Neural cell (in vitro differentiated cells): ENCODE results near the gene COMMD9. TPM values are rescaled to one million over a fixed set of nuclear protein-coding genes. Genes with fewer than 3 reads are reported as not detected.

ENCODE experiments used
- H2AFZ ChIP-seq: fragments of 200-600, 300-800 bp; sonication (generic), shearing (Covaris generic); 2 replicates; pipeline ENCODE4 v1.6.0; 2014; ENCODE audit warnings: low read depth, mild to moderate bottlenecking, antibody characterized with exemption, low read length, moderate library complexity
- H3F3A ChIP-seq: fragments of 200-600 bp; shearing (Covaris generic); 2 replicates; pipeline ENCODE4 v1.6.1; 2016; ENCODE audit warnings: mild to moderate bottlenecking, moderate library complexity, mixed read lengths, antibody characterized with exemption, low read length; ENCODE audit not compliant: insufficient read depth, poor library complexity, severe bottlenecking
- H3K27ac ChIP-seq: fragments of 200-600, 300-800 bp; sonication (generic), shearing (Covaris generic); 2 replicates; pipeline ENCODE4 v1.5.1; 2014; ENCODE audit warnings: mild to moderate bottlenecking, low read length, moderate library complexity
- H3K27me3 ChIP-seq: fragments of 300-800, 200-600 bp; sonication (generic), shearing (Covaris generic); 2 replicates; pipeline ENCODE4 v1.6.0; 2014; ENCODE audit warnings: mild to moderate bottlenecking, low read depth, low read length, moderate library complexity; ENCODE audit not compliant: insufficient read depth
- H3K36me3 ChIP-seq: fragments of 300-800, 200-600 bp; sonication (generic), shearing (Covaris generic); 2 replicates; pipeline ENCODE4 v1.5.1; 2014; ENCODE audit warnings: mild to moderate bottlenecking, antibody characterized with exemption, low read length, moderate library complexity; ENCODE audit not compliant: insufficient read depth
- H3K4me2 ChIP-seq: fragments of 300-800, 200-600 bp; sonication (generic), shearing (Covaris generic); 2 replicates; pipeline ENCODE4 v1.6.0; 2014; ENCODE audit warnings: mild to moderate bottlenecking, low read length
- H3K4me3 ChIP-seq: fragments of 300-800, 200-600 bp; sonication (generic), shearing (Covaris generic); 2 replicates; pipeline ENCODE4 v1.5.1; 2014; ENCODE audit warnings: mild to moderate bottlenecking, low read length, moderate library complexity
- H3K79me2 ChIP-seq: fragments of 200-600 bp; shearing (Covaris generic); replicated peaks from 2 replicates; pipeline ENCODE4 v1.6.0; 2014; ENCODE audit warnings: mild to moderate bottlenecking, low read length, moderate library complexity; ENCODE audit not compliant: insufficient read depth
- H3K9ac ChIP-seq: fragments of 300-800, 200-600 bp; sonication (generic), shearing (Covaris generic); 2 replicates; pipeline ENCODE4 v1.6.1; 2016; ENCODE audit warnings: mild to moderate bottlenecking, low read length, mixed read lengths
- H3K9me2 ChIP-seq: fragments of 200-600 bp; shearing (Covaris generic); 2 replicates; pipeline ENCODE4 v1.6.1; 2016; ENCODE audit warnings: mild to moderate bottlenecking, low read length, mixed read lengths; ENCODE audit not compliant: insufficient read depth
- H3K9me3 ChIP-seq: fragments of 200-600, 300-800 bp; sonication (generic), shearing (Covaris generic); 2 replicates; pipeline ENCODE4 v1.6.1; 2016; ENCODE audit warnings: mild to moderate bottlenecking, mixed run types, low read length, moderate library complexity, mixed read lengths
- H4K20me1 ChIP-seq: fragments of 200-600 bp; shearing (Covaris generic); 2 replicates; pipeline ENCODE4 v1.6.1; 2016; ENCODE audit warnings: mild to moderate bottlenecking, mixed run types; ENCODE audit not compliant: insufficient read depth
- EP300 ChIP-seq: fragments of 450-650 bp; conservative IDR thresholded peaks from 2 replicates; pipeline ENCODE4 v1.6.1; 2014; ENCODE audit warnings: antibody characterized with exemption, mild to moderate bottlenecking, moderate library complexity; ENCODE audit not compliant: poor library complexity, severe bottlenecking
- EZH2 ChIP-seq: fragments of 200-600, 300-800 bp; shearing (Covaris generic), sonication (generic); IDR thresholded peaks from 2 replicates; pipeline ENCODE4 v1.6.1; 2014; ENCODE audit warnings: antibody characterized with exemption, low read length, borderline replicate concordance, mild to moderate bottlenecking; ENCODE audit not compliant: insufficient read depth, poor library complexity, severe bottlenecking
- MXI1 ChIP-seq: fragments of 450-650 bp; conservative IDR thresholded peaks from 2 replicates; pipeline ENCODE4 v1.6.1; 2014; ENCODE audit warnings: antibody characterized with exemption, mild to moderate bottlenecking; ENCODE audit not compliant: poor library complexity, severe bottlenecking
- POLR2AphosphoS5 ChIP-seq: IDR thresholded peaks from 2 replicates; pipeline ENCODE4 v1.6.1; 2012
- RAD21 ChIP-seq: fragments of 450-650 bp; conservative IDR thresholded peaks from 2 replicates; pipeline ENCODE4 v1.6.1; 2014; ENCODE audit warnings: antibody characterized with exemption, mild to moderate bottlenecking, moderate library complexity
- SMC3 ChIP-seq: fragments of 450-650 bp; conservative IDR thresholded peaks from 2 replicates; pipeline ENCODE4 v1.6.1; 2014; ENCODE audit warnings: antibody characterized with exemption, mild to moderate bottlenecking, moderate library complexity; ENCODE audit not compliant: poor library complexity
- TAF1 ChIP-seq: IDR thresholded peaks from 2 replicates; pipeline ENCODE4 v1.6.1; 2012; ENCODE audit warnings: low read depth
- polyA plus RNA-seq: library from polyadenylated mRNA; depleted of rRNA; stranded (reverse); fragments of >200 nt; gene quantifications from 2 replicates; pipeline ENCODE4 v1.2.3, GENCODE V29; 2014
- TF ChIP-seq, protein P1 (sequence below): fragments of 450-650 bp; IDR thresholded peaks from 2 replicates; pipeline ENCODE4 v1.5.1; 2014; ENCODE audit warnings: antibody characterized with exemption, mild to moderate bottlenecking, moderate library complexity; ENCODE audit not compliant: poor library complexity, severe bottlenecking
- TF ChIP-seq, protein P2 (sequence below): IDR thresholded peaks from 2 replicates; pipeline ENCODE4 v1.6.1; 2012; ENCODE audit warnings: borderline replicate concordance

COMMD9 gene
- polyA plus RNA-seq, 1 donor from 2014 or later: 119 TPM

GRCh38 chr11:36292311-36292722 lies 3.1 kb upstream of the COMMD9 start:
- Histone ChIP-seq H3F3A (no peaks in the 10 kb centered on the region), H3K79me2 (peaks cover 6% of the 10 kb centered on the region), H3K9ac (no peak overlapping the region), H4K20me1 (no peaks in the 10 kb centered on the region), H3K4me2 (no peak overlapping the region), H3K27me3 (no peaks in the 10 kb centered on the region), H2AFZ (no peak overlapping the region), H3K9me2 (no peaks in the 10 kb centered on the region), H3K9me3 (no peaks in the 10 kb centered on the region), H3K36me3 (no peaks in the 10 kb centered on the region), H3K27ac (no peak overlapping the region), H3K4me3 (no peak overlapping the region)
- no peak for TF ChIP-seq TAF1
- no peak for TF ChIP-seq EZH2
- no peak for TF ChIP-seq RAD21
- TF ChIP-seq SMC3: no peak
- TF ChIP-seq POLR2AphosphoS5: no peak
- TF ChIP-seq MXI1: no peak
- TF ChIP-seq EP300: no peak

- H4K20me1 ChIP-seq: no peaks in the 10 kb centered on the region
- peaks cover 8% of the 10 kb centered on the region for H3K79me2 ChIP-seq
- peak overlapping the region; percentile 43 for H3K27ac ChIP-seq
These were observed 590 bp downstream of the COMMD9 start for GRCh38 chr11:36288442-36289225.

More at GRCh38 chr11:36288442-36289225, 590 bp downstream of the COMMD9 start:
- H3F3A ChIP-seq: no peaks in the 10 kb centered on the region
- H3K4me3 ChIP-seq: peak overlapping the region; percentile 68
- H3K36me3 ChIP-seq: no peaks in the 10 kb centered on the region
- peak overlapping the region; percentile 73 for H3K9ac ChIP-seq
- peak overlapping the region; percentile 69 for H3K4me2 ChIP-seq
- no peaks in the 10 kb centered on the region for H3K9me3 ChIP-seq
- TF ChIP-seq SMC3 (no peak), POLR2AphosphoS5 (no peak), EZH2 (no peak), RAD21 (no peak), EP300 (no peak), MXI1 (no peak), TAF1 (no peak)
- TF ChIP-seq, protein P1, sequence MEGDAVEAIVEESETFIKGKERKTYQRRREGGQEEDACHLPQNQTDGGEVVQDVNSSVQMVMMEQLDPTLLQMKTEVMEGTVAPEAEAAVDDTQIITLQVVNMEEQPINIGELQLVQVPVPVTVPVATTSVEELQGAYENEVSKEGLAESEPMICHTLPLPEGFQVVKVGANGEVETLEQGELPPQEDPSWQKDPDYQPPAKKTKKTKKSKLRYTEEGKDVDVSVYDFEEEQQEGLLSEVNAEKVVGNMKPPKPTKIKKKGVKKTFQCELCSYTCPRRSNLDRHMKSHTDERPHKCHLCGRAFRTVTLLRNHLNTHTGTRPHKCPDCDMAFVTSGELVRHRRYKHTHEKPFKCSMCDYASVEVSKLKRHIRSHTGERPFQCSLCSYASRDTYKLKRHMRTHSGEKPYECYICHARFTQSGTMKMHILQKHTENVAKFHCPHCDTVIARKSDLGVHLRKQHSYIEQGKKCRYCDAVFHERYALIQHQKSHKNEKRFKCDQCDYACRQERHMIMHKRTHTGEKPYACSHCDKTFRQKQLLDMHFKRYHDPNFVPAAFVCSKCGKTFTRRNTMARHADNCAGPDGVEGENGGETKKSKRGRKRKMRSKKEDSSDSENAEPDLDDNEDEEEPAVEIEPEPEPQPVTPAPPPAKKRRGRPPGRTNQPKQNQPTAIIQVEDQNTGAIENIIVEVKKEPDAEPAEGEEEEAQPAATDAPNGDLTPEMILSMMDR: no peak
- TF ChIP-seq, protein P2, sequence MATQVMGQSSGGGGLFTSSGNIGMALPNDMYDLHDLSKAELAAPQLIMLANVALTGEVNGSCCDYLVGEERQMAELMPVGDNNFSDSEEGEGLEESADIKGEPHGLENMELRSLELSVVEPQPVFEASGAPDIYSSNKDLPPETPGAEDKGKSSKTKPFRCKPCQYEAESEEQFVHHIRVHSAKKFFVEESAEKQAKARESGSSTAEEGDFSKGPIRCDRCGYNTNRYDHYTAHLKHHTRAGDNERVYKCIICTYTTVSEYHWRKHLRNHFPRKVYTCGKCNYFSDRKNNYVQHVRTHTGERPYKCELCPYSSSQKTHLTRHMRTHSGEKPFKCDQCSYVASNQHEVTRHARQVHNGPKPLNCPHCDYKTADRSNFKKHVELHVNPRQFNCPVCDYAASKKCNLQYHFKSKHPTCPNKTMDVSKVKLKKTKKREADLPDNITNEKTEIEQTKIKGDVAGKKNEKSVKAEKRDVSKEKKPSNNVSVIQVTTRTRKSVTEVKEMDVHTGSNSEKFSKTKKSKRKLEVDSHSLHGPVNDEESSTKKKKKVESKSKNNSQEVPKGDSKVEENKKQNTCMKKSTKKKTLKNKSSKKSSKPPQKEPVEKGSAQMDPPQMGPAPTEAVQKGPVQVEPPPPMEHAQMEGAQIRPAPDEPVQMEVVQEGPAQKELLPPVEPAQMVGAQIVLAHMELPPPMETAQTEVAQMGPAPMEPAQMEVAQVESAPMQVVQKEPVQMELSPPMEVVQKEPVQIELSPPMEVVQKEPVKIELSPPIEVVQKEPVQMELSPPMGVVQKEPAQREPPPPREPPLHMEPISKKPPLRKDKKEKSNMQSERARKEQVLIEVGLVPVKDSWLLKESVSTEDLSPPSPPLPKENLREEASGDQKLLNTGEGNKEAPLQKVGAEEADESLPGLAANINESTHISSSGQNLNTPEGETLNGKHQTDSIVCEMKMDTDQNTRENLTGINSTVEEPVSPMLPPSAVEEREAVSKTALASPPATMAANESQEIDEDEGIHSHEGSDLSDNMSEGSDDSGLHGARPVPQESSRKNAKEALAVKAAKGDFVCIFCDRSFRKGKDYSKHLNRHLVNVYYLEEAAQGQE: no peak
- H3K27me3 ChIP-seq: no peaks in the 10 kb centered on the region
- no peaks in the 10 kb centered on the region for H3K9me2 ChIP-seq
- H2AFZ ChIP-seq: peak overlapping the region; percentile 32
